ENCODE measurements around the gene NRXN3. TPM values are rescaled to one million over a fixed set of nuclear protein-coding genes. Genes with fewer than 3 reads are reported as not detected.

NRXN3 gene
- total RNA-seq, 4 donors from 2014 or later = 0.56 to 1.6 (median 1.1) TPM

GRCh38 chr14:78657451-78657850, 487.3 kb downstream of the NRXN3 start:
- no peaks in the 10 kb centered on the region for H3K36me3 ChIP-seq
- TF ChIP-seq, protein P1, sequence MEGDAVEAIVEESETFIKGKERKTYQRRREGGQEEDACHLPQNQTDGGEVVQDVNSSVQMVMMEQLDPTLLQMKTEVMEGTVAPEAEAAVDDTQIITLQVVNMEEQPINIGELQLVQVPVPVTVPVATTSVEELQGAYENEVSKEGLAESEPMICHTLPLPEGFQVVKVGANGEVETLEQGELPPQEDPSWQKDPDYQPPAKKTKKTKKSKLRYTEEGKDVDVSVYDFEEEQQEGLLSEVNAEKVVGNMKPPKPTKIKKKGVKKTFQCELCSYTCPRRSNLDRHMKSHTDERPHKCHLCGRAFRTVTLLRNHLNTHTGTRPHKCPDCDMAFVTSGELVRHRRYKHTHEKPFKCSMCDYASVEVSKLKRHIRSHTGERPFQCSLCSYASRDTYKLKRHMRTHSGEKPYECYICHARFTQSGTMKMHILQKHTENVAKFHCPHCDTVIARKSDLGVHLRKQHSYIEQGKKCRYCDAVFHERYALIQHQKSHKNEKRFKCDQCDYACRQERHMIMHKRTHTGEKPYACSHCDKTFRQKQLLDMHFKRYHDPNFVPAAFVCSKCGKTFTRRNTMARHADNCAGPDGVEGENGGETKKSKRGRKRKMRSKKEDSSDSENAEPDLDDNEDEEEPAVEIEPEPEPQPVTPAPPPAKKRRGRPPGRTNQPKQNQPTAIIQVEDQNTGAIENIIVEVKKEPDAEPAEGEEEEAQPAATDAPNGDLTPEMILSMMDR (IDR thresholded peaks at IDR 0.05) = no peak
- TF ChIP-seq POLR2A (IDR thresholded peaks at IDR 0.05) = no peak
- WGBS, 2 donors = 84 to 85% methylated on average over 4 of the region's 4 CpGs
- intact Hi-C loops (cut with DNase I) = no loop called here
- DNase-seq = no peak
- no peaks in the 10 kb centered on the region for H3K4me1 ChIP-seq
- no peak overlapping the region for H3K4me3 ChIP-seq (replicated peaks in 1 of 3)
- H3K27ac ChIP-seq = no peak overlapping the region
- no peaks in the 10 kb centered on the region for H3K9me3 ChIP-seq
- no peaks in the 10 kb centered on the region for H3K27me3 ChIP-seq

DNA sequence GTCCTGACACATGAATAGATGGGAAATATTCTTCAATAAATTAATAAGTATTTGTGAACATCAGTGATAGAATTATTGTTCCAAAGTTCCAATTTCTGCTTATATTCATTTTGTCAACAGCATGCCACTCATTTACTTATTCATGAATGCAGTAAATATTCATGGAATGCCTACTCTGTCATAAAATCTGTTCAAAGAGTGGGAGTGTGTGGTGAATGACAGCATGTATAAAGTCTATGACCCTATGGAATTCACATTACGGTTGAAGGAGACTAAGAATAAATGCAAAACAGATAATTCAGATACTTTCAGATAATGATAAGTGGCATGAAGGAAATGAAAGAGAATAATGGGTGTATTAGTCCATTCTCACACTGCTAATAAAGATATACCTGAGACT, 494.7 kb downstream of the NRXN3 start:
- Histone ChIP-seq H3K4me1 (no peaks in the 10 kb centered on the region), H3K27ac (no peak overlapping the region), H3K4me3 (replicated peaks in 1 of 3) (no peak overlapping the region), H3K9me3 (no peaks in the 10 kb centered on the region), H3K27me3 (no peaks in the 10 kb centered on the region), H3K36me3 (no peaks in the 10 kb centered on the region)
- intact Hi-C loops (cut with DNase I) = no loop called here
- TF ChIP-seq POLR2A (IDR thresholded peaks at IDR 0.05) = no peak
- TF ChIP-seq, protein P1 (IDR thresholded peaks at IDR 0.05) = no peak
- DNase-seq = no peak
- WGBS, 2 donors = 82 to 84% methylated on average over 1 of the region's 1 CpG

GRCh38 chr14:78666336-78667056, 496.3 kb downstream of the NRXN3 start:
- H3K9me3 ChIP-seq = no peaks in the 10 kb centered on the region
- DNase-seq = no peak
- intact Hi-C loops (cut with DNase I) = no loop called here
- no peak overlapping the region for H3K27ac ChIP-seq
- no peak for TF ChIP-seq POLR2A (IDR thresholded peaks at IDR 0.05)
- TF ChIP-seq, protein P1 (IDR thresholded peaks at IDR 0.05) = no peak
- no peak overlapping the region for H3K4me3 ChIP-seq (replicated peaks in 1 of 3)
- WGBS, 2 donors = 78 to 82% methylated on average over 5 of the region's 5 CpGs
- no peaks in the 10 kb centered on the region for H3K27me3 ChIP-seq
- no peaks in the 10 kb centered on the region for H3K4me1 ChIP-seq
- H3K36me3 ChIP-seq = no peaks in the 10 kb centered on the region

- Histone ChIP-seq H3K9me3 (no peaks in the 10 kb centered on the region), H3K27me3 (no peaks in the 10 kb centered on the region), H3K27ac (no peak overlapping the region), H3K4me3 (replicated peaks in 1 of 3) (no peak overlapping the region), H3K4me1 (no peaks in the 10 kb centered on the region), H3K36me3 (no peaks in the 10 kb centered on the region)
- intact Hi-C loops (cut with DNase I) = no loop called here
- TF ChIP-seq, protein P1 (IDR thresholded peaks at IDR 0.05) = no peak
- no peak for TF ChIP-seq POLR2A (IDR thresholded peaks at IDR 0.05)
- WGBS, 2 donors = 80 to 86% methylated on average over 1 of the region's 1 CpG
- DNase-seq = no peak
Observed at GRCh38 chr14:78667141-78667540, 497.0 kb downstream of the NRXN3 start.

- no peak overlapping the region for H3K27ac ChIP-seq
- whole genome bisulfite sequencing, 2 donors = 86 to 88% methylated on average over 3 of the region's 3 CpGs
- H3K27me3 ChIP-seq = no peaks in the 10 kb centered on the region
- no peak for TF ChIP-seq POLR2A (IDR thresholded peaks at IDR 0.05)
- TF ChIP-seq, protein P1 (IDR thresholded peaks at IDR 0.05) = no peak
- no peak overlapping the region for H3K4me3 ChIP-seq (replicated peaks in 1 of 3)
- H3K36me3 ChIP-seq = no peaks in the 10 kb centered on the region
- no peaks in the 10 kb centered on the region for H3K9me3 ChIP-seq
- no peak for DNase-seq
- intact Hi-C loops (cut with DNase I) = no loop called here
- H3K4me1 ChIP-seq = no peaks in the 10 kb centered on the region
Observed at GRCh38 chr14:78673845-78674244, 503.7 kb downstream of the NRXN3 start.
